ENCODE data around the gene WSB1. TPM values are rescaled to one million over a fixed set of nuclear protein-coding genes. Genes with fewer than 3 reads are reported as not detected.

WSB1 gene
- total RNA-seq, 1 donor from 2014 or later: 125 TPM

GRCh38 chr17:27259356-27259755, 34.6 kb upstream of the WSB1 start:
- Mint-ChIP-seq H3K36me3 (ENCODE audit: low read depth) (no peaks in the 10 kb centered on the region), H3K27ac (no peak overlapping the region), H3K4me1 (peaks cover 4% of the 10 kb centered on the region), H3K9me3 (no peaks in the 10 kb centered on the region), H3K4me3 (no peak overlapping the region), H3K27me3 (no peaks in the 10 kb centered on the region)
- DNase-seq (no peak), ATAC-seq (ENCODE audit: low read depth) (no peak)
- ChIA-PET CTCF (interaction anchor here (0.6 kb wide), 1 partner anchor 97 kb away, joined by 7 read pairs; no protein-coding TSS in a partner anchor), POLR2A (no interaction called here)
- TF ChIP-seq CTCF (IDR thresholded peaks at IDR 0.05): no peak
- intact Hi-C loops (cut with micrococcal nuclease): no loop called here

GRCh38 chr17:27263386-27263785, 30.5 kb upstream of the WSB1 start:
- no peaks in the 10 kb centered on the region for H3K9me3 Mint-ChIP-seq
- H3K4me1 Mint-ChIP-seq: peaks cover 2% of the 10 kb centered on the region
- intact Hi-C loops (cut with micrococcal nuclease): no loop called here
- ATAC-seq (ENCODE audit: low read depth): no peak
- no peak for TF ChIP-seq CTCF (IDR thresholded peaks at IDR 0.05)
- no peaks in the 10 kb centered on the region for H3K36me3 Mint-ChIP-seq (ENCODE audit: low read depth)
- ChIA-PET CTCF (no interaction called here), POLR2A (no interaction called here)
- H3K27ac Mint-ChIP-seq: no peak overlapping the region
- no peak for DNase-seq
- H3K4me3 Mint-ChIP-seq: no peak overlapping the region
- H3K27me3 Mint-ChIP-seq: no peaks in the 10 kb centered on the region

- Mint-ChIP-seq H3K4me3 (no peak overlapping the region), H3K9me3 (no peaks in the 10 kb centered on the region), H3K36me3 (ENCODE audit: low read depth) (no peaks in the 10 kb centered on the region), H3K4me1 (peaks cover 2% of the 10 kb centered on the region), H3K27me3 (no peaks in the 10 kb centered on the region), H3K27ac (no peak overlapping the region)
- ATAC-seq (ENCODE audit: low read depth) (no peak), DNase-seq (no peak)
- ChIA-PET CTCF (no interaction called here), POLR2A (interaction anchor here (0.5 kb wide), 1 partner anchor 14 kb away, joined by 4 read pairs; no protein-coding TSS in a partner anchor)
- no peak for TF ChIP-seq CTCF (IDR thresholded peaks at IDR 0.05)
- intact Hi-C loops (cut with micrococcal nuclease): no loop called here
Observed at GRCh38 chr17:27264068-27264812, 29.7 kb upstream of the WSB1 start.

- DNase-seq (no peak), ATAC-seq (ENCODE audit: low read depth) (no peak)
- peaks cover 2% of the 10 kb centered on the region for H3K4me1 Mint-ChIP-seq
- TF ChIP-seq CTCF (IDR thresholded peaks at IDR 0.05): no peak
- H3K27ac Mint-ChIP-seq: no peak overlapping the region
- H3K36me3 Mint-ChIP-seq (ENCODE audit: low read depth): no peaks in the 10 kb centered on the region
- intact Hi-C loops (cut with micrococcal nuclease): no loop called here
- CTCF ChIA-PET: no interaction called here
- no peaks in the 10 kb centered on the region for H3K9me3 Mint-ChIP-seq
- H3K4me3 Mint-ChIP-seq: no peak overlapping the region
- POLR2A ChIA-PET: no interaction called here
- no peaks in the 10 kb centered on the region for H3K27me3 Mint-ChIP-seq
Observed at GRCh38 chr17:27265333-27265732, 28.6 kb upstream of the WSB1 start.

GRCh38 chr17:27266228-27266627, 27.7 kb upstream of the WSB1 start:
- DNase-seq (no peak), ATAC-seq (ENCODE audit: low read depth) (no peak)
- Mint-ChIP-seq H3K27me3 (peaks cover 1% of the 10 kb centered on the region), H3K9me3 (no peaks in the 10 kb centered on the region), H3K4me1 (peaks cover 2% of the 10 kb centered on the region), H3K4me3 (no peak overlapping the region), H3K36me3 (ENCODE audit: low read depth) (no peaks in the 10 kb centered on the region), H3K27ac (no peak overlapping the region)
- ChIA-PET CTCF (no interaction called here), POLR2A (no interaction called here)
- intact Hi-C loops (cut with micrococcal nuclease): no loop called here
- TF ChIP-seq CTCF (IDR thresholded peaks at IDR 0.05): no peak

Measured in activated B cell treated with CpG ODN at 0.5 μM for 24 hours (primary cell).